Pancreas (tissue), 10 donors: ENCODE measurements around the gene TPGS1. TPM values are rescaled to one million over a fixed set of nuclear protein-coding genes. Genes with fewer than 3 reads are reported as not detected.

ENCODE experiments used
- ATAC-seq, 4 donors: fragments of 200-7000 bp; cut with Tn5 transposase; one replicate each; pipeline versions ENCODE4 v1.8.0 to v1.9.1; 2020; ENCODE audit warnings: mild to moderate bottlenecking in 4 of 4, moderate library complexity in 4 of 4
- DNase-seq, 6 donors: peaks; one replicate each; pipeline ENCODE4 v3.0.0-alpha.2; 2020
- FAIRE-seq: peaks from 2 replicates; lab custom pipeline; 2012; peaks lifted over from hg19 to GRCh38; lab: Jason Lieb, UNC
- H3K27ac ChIP-seq, 4 donors: fragments of 200-600 bp; sonication (generic); 1 replicate in 3 of 4; 2 replicates in 1 of 4; pipeline versions ENCODE4 v1.5.0 to v1.8.0; 2020
- H3K27me3 ChIP-seq, 4 donors: fragments of 200-600 bp; one replicate each; pipeline ENCODE4 v1.8.0; 2021
- H3K36me3 ChIP-seq, 3 donors: fragments of 200-600 bp; sonication (generic) in 1 of 3; one replicate each; pipeline versions ENCODE4 v1.5.0 to v1.8.0; 2020 to 2021
- H3K4me1 ChIP-seq, 3 donors: fragments of 200-600 bp; one replicate each; pipeline ENCODE4 v1.8.0; 2021
- H3K4me3 ChIP-seq, 4 donors: fragments of 200-600 bp; sonication (generic) in 2 of 4; one replicate each; pipeline versions ENCODE4 v1.5.0 to v1.8.0; 2020 to 2021
- H3K9me3 ChIP-seq, 4 donors: fragments of 200-600 bp; one replicate each; pipeline ENCODE4 v1.8.0; 2021
- CTCF ChIP-seq, 4 donors: fragments of 200-600 bp; sonication (generic) in 3 of 4; IDR thresholded peaks; one replicate each; pipeline versions ENCODE4 v1.5.0 to v1.8.0; 2021; ENCODE audit warnings: antibody characterized with exemption in 4 of 4
- WGBS, 2 donors: extraction: QIAGEN DNeasy Blood & Tissue Kit; methylation state at CpG; one replicate each; pipeline ENCODE4 v1.1.7; 2013; 5-methylcytosine and 5-hydroxymethylcytosine counted together
- intact Hi-C, 3 donors: fragments of 100-400 bp; cut with DNase I; formaldehyde crosslinking; loops; one replicate each; pipeline versions ENCODE4 v1.11.1 to v1.14.2; 2022
- polyA plus RNA-seq, 2 donors: library from polyadenylated mRNA; stranded (reverse); fragments of 200-250 nt; gene quantifications; one replicate each; pipeline ENCODE4 v1.2.3, GENCODE V29; 2013
- total RNA-seq, 6 donors: library from RNA; stranded (reverse); fragmentation: NEBNext Ultra II Directional in 4 of 6; extraction: Animal tissue kit (Norgen Biotek cat#: 25700) in 4 of 6; gene quantifications; one replicate each; pipeline versions ENCODE4 v1.2.1 to v1.2.4, GENCODE V29; 2021 to 2023
- donor health status: healthy with polysubstance abuse.
- donor health status: DM: no; HTN: no; CAD: no; lungs with moderate emphysema.
- donor health status: DM: no; HTN: no; CAD: no.
- donor health status: control.
- donor health status: control.
- donor health status: Bipolar disorder and iron deficiency.
- donor health status: DM: yes; HTN: yes; CAD: no.
- donor health status: DM: no; HTN: no; CAD: no.
- donor health status: DM: no; HTN: no; CAD: no.
- donor health status: DM: yes; HTN: yes; CAD: no.

TPGS1 gene
- total and polyA plus RNA-seq, 8 donors, result 8.8 to 29.7 (median 11.2) TPM

- Histone ChIP-seq H3K9me3 (no peaks in the 10 kb centered on the region), H3K36me3 (no peaks in the 10 kb centered on the region), H3K27me3 (no peaks in the 10 kb centered on the region), H3K4me1 (no peaks in the 10 kb centered on the region), H3K27ac (peak within 1 kb of the TSS; percentile 89 to 96 (median 93)), H3K4me3 (peak within 1 kb of the TSS; percentile 62 to 90 (median 74))
- WGBS, 2 donors, result 1% methylated on average over 37 to 82 of the region's 85 CpGs
- no peak for TF ChIP-seq CTCF (IDR thresholded peaks at IDR 0.05)
- intact Hi-C loops, result no loop called here
- DNase-seq (peak; percentile 56 to 87 (median 76)), ATAC-seq (peak; percentile 53 to 71 (median 66)), FAIRE-seq (no peak)
Observed at GRCh38 chr19:460877-461720, 46.2 kb upstream of the TPGS1 start, which contains the start of gene SHC2. TSS of gene SHC2 (minus strand) at chr19:461033. CDS start at chr19:460996, 37 bp downstream.

- FAIRE-seq (no peak), ATAC-seq (peak; percentile 82 to 88 (median 86)), DNase-seq (peak; percentile 91 to 97 (median 94))
- WGBS, 2 donors, result 5 to 8% methylated on average over 40 to 60 of the region's 60 CpGs
- Histone ChIP-seq H3K4me1 (no peaks in the 10 kb centered on the region), H3K27ac (peak overlapping the region; percentile 37 to 93 (median 78)), H3K27me3 (no peaks in the 10 kb centered on the region), H3K4me3 (peak overlapping the region; percentile 20 to 90 (median 44)), H3K9me3 (no peaks in the 10 kb centered on the region), H3K36me3 (no peaks in the 10 kb centered on the region)
- no peak for TF ChIP-seq CTCF (IDR thresholded peaks at IDR 0.05)
- intact Hi-C loops, result no loop called here
Observed at GRCh38 chr19:461721-462551, 45.4 kb upstream of the TPGS1 start.

- WGBS, 2 donors, result 88 to 90% methylated on average over 35 of the region's 35 CpGs
- ATAC-seq, result no peak
- no peak for TF ChIP-seq CTCF (IDR thresholded peaks at IDR 0.05)
Observed at GRCh38 chr19:463483-464207, 43.7 kb upstream of the TPGS1 start.

GRCh38 chr19:464208-464545 lies 43.1 kb upstream of the TPGS1 start:
- Histone ChIP-seq H3K27ac (no peak overlapping the region), H3K36me3 (no peaks in the 10 kb centered on the region), H3K4me3 (no peak overlapping the region), H3K4me1 (no peaks in the 10 kb centered on the region), H3K9me3 (no peaks in the 10 kb centered on the region), H3K27me3 (no peaks in the 10 kb centered on the region)
- no peak for FAIRE-seq
- no peak for ATAC-seq
- intact Hi-C loops, result no loop called here
- no peak for TF ChIP-seq CTCF (IDR thresholded peaks at IDR 0.05)
- 93 to 98% methylated on average over 7 to 9 of the region's 9 CpGs for WGBS, 2 donors
- peak in 2 of 6 donors; percentile 45 to 58 for DNase-seq

More at GRCh38 chr19:463483-464207, 43.7 kb upstream of the TPGS1 start:
- FAIRE-seq (no peak), DNase-seq (peak in 2 of 6 donors; percentile 55 to 80)
- Histone ChIP-seq H3K9me3 (no peaks in the 10 kb centered on the region), H3K36me3 (no peaks in the 10 kb centered on the region), H3K27me3 (no peaks in the 10 kb centered on the region), H3K4me1 (no peaks in the 10 kb centered on the region), H3K27ac (no peak overlapping the region), H3K4me3 (no peak overlapping the region)
- intact Hi-C loops, result no loop called here
